Measurements from ENCODE around the gene PPM1L.

PPM1L gene

GRCh38 chr3:160869825-160870224 lies 113.8 kb downstream of the PPM1L start:
- in situ Hi-C loops (cut with HindIII; ENCODE audit: low sequenced_read_pairs) = no loop called here
- no peak overlapping the region for H3K4me3 ChIP-seq (ENCODE audit: low read depth, low read length)
- DNase-seq (ENCODE audit: low read depth, low spot score) = no peak
- TF ChIP-seq, protein P1, sequence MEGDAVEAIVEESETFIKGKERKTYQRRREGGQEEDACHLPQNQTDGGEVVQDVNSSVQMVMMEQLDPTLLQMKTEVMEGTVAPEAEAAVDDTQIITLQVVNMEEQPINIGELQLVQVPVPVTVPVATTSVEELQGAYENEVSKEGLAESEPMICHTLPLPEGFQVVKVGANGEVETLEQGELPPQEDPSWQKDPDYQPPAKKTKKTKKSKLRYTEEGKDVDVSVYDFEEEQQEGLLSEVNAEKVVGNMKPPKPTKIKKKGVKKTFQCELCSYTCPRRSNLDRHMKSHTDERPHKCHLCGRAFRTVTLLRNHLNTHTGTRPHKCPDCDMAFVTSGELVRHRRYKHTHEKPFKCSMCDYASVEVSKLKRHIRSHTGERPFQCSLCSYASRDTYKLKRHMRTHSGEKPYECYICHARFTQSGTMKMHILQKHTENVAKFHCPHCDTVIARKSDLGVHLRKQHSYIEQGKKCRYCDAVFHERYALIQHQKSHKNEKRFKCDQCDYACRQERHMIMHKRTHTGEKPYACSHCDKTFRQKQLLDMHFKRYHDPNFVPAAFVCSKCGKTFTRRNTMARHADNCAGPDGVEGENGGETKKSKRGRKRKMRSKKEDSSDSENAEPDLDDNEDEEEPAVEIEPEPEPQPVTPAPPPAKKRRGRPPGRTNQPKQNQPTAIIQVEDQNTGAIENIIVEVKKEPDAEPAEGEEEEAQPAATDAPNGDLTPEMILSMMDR (IDR thresholded peaks at IDR 0.05; ENCODE audit: low read depth, low read length) = no peak

DNA sequence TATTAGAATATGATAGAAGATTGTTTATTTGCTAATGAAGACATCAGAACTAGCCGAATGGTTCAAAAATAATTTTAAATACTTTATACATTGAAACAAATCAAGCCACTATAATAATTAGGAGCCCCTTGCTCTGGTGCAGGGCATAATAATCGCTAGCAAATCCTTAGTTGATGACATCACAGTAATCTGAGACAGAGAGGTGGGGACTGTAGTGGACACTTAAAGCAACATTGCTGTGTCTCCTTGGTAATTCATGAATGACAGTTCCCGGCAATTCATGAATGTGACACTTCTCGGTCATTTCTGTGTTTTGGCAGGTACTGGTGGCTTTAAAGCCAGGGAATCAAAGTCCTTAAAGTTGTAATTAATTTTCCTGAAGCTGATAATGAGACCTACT lies 114.3 kb downstream of the PPM1L start:
- H3K4me3 ChIP-seq (ENCODE audit: low read depth, low read length) = no peak overlapping the region
- DNase-seq (ENCODE audit: low read depth, low spot score) = no peak
- in situ Hi-C loops (cut with HindIII; ENCODE audit: low sequenced_read_pairs) = no loop called here
- TF ChIP-seq, protein P1 (IDR thresholded peaks at IDR 0.05; ENCODE audit: low read depth, low read length) = no peak

GRCh38 chr3:160874736-160875135 lies 118.7 kb downstream of the PPM1L start:
- TF ChIP-seq, protein P1 (IDR thresholded peaks at IDR 0.05; ENCODE audit: low read depth, low read length) = no peak
- in situ Hi-C loops (cut with HindIII; ENCODE audit: low sequenced_read_pairs) = no loop called here
- H3K4me3 ChIP-seq (ENCODE audit: low read depth, low read length) = no peak overlapping the region
- no peak for DNase-seq (ENCODE audit: low read depth, low spot score)

- TF ChIP-seq, protein P1 (IDR thresholded peaks at IDR 0.05; ENCODE audit: low read depth, low read length) = no peak
- H3K4me3 ChIP-seq (ENCODE audit: low read depth, low read length) = no peak overlapping the region
- in situ Hi-C loops (cut with HindIII; ENCODE audit: low sequenced_read_pairs) = no loop called here
- DNase-seq (ENCODE audit: low read depth, low spot score) = no peak
Measured at GRCh38 chr3:160876643-160877042, 120.6 kb downstream of the PPM1L start.

- no peak overlapping the region for H3K4me3 ChIP-seq (ENCODE audit: low read depth, low read length)
- TF ChIP-seq, protein P1 (IDR thresholded peaks at IDR 0.05; ENCODE audit: low read depth, low read length) = no peak
- in situ Hi-C loops (cut with HindIII; ENCODE audit: low sequenced_read_pairs) = no loop called here
- no peak for DNase-seq (ENCODE audit: low read depth, low spot score)
Measured at GRCh38 chr3:160879859-160880258, 123.8 kb downstream of the PPM1L start.

DNA sequence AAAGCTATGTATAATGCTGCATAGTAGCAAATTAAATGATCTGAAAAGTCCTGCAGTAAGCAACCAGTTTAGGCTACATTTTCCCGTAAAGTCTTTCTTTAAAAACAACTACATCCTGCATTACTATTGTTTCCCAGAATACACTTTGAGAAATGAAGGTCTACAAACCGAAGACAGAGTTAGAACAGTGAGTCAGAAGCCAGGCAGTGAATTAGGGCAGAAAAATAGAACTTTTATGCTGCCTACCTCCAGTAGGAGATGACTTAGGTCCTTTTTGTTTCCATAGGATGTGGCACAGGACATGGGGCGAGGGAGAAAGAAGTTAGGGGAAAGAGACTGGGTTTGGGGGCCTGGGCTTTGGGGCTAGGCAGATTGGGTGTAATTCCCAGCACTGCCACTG lies 127.3 kb downstream of the PPM1L start:
- in situ Hi-C loops (cut with HindIII; ENCODE audit: low sequenced_read_pairs) = no loop called here
- no peak overlapping the region for H3K4me3 ChIP-seq (ENCODE audit: low read depth, low read length)
- TF ChIP-seq, protein P1 (IDR thresholded peaks at IDR 0.05; ENCODE audit: low read depth, low read length) = no peak
- DNase-seq (ENCODE audit: low read depth, low spot score) = no peak

DNA sequence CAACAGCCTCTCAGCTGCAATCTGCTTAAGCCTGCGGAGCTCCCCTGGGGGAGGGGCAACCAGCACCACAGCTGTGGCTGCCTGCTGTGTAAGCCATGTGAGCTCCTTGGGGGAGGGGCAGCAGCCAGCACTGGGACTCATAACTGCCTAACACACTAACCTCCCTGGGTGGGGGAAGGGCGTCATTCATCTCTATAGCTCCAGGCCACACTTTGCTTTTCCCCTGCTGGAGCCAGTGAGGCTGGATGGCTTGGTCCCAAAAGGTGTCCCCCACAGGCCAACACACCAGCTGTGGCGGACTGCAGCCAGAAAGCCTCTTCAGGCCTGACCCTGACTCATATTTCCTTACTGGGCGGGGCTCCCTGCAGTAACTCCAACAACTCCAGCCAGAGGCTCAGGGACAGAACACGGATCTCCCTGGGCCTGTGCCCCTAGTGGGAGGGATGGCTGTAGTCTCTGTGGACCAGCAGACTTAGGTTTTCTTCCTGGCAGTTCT lies 129.8 kb downstream of the PPM1L start:
- TF ChIP-seq, protein P1 (IDR thresholded peaks at IDR 0.05; ENCODE audit: low read depth, low read length) = no peak
- no peak overlapping the region for H3K4me3 ChIP-seq (ENCODE audit: low read depth, low read length)
- peak; percentile 53 for DNase-seq (ENCODE audit: low read depth, low spot score)
- in situ Hi-C loops (cut with HindIII; ENCODE audit: low sequenced_read_pairs) = no loop called here
